K562 (cell line): ENCODE measurements around the gene SLC28A1. TPM values are rescaled to one million over a fixed set of nuclear protein-coding genes. Genes with fewer than 3 reads are reported as not detected.
A peak's percentile ranks its signal among the peaks of the same experiment; 100 is the strongest.

Experiments used
- ADNP ChIP-seq: fragments of 200-800 bp; sonication (Bioruptor generic); IDR thresholded peaks from 2 replicates; pipeline ENCODE4 v1.6.1; 2016; ENCODE audit warnings: missing genetic modification characterization, missing compliant biosample characterization
- ASH1L ChIP-seq: fragments of 450-650 bp; IDR thresholded peaks from 2 replicates; pipeline ENCODE4 v1.6.1; 2018; ENCODE audit warnings: borderline replicate concordance, mild to moderate bottlenecking, low read depth; ENCODE audit not compliant: partially characterized antibody
- EWSR1 ChIP-seq: fragments of 450-650 bp; IDR thresholded peaks from 2 replicates; pipeline ENCODE4 v1.6.1; 2018; ENCODE audit warnings: borderline replicate concordance, mild to moderate bottlenecking, low read depth, moderate library complexity; ENCODE audit not compliant: partially characterized antibody
- FOXA1 ChIP-seq: fragments of 450-650 bp; IDR thresholded peaks from 2 replicates; pipeline ENCODE4 v1.6.1; 2016; ENCODE audit warnings: mild to moderate bottlenecking, borderline replicate concordance
- HOMEZ ChIP-seq: fragments of 250-450 bp; sonication (Bioruptor Pico); IDR thresholded peaks from 2 replicates; pipeline ENCODE4 v1.4.0; 2020; ENCODE audit warnings: mild to moderate bottlenecking, moderate library complexity
- MXI1 ChIP-seq: IDR thresholded peaks from 2 replicates; pipeline ENCODE4 v1.6.1; 2011; ENCODE audit warnings: low read depth, mild to moderate bottlenecking, improper control_type of control experiment, low read length
- POLR2H ChIP-seq: IDR thresholded peaks from 2 replicates; pipeline ENCODE4 v1.6.1; 2016; ENCODE audit warnings: missing genetic modification characterization, low read depth, mild to moderate bottlenecking, control low read depth, missing compliant biosample characterization, moderate library complexity
- POLR3A ChIP-seq: IDR thresholded peaks from 2 replicates; pipeline ENCODE4 v1.6.1; 2011; ENCODE audit warnings: borderline replicate concordance, mild to moderate bottlenecking, moderate library complexity; ENCODE audit not compliant: insufficient read length, insufficient read depth; ENCODE audit errors: extremely low read depth
- PTTG1 ChIP-seq: fragments of 450-650 bp; IDR thresholded peaks from 2 replicates; pipeline ENCODE4 v1.6.1; 2016; ENCODE audit warnings: low read depth, mild to moderate bottlenecking, missing genetic modification characterization, missing compliant biosample characterization
- RBM25 ChIP-seq: fragments of 200-400 bp; formaldehyde crosslinking; IDR thresholded peaks from 2 replicates; pipeline ENCODE4 v1.6.1; 2018; ENCODE audit warnings: low read length, low read depth, moderate library complexity; ENCODE audit not compliant: severe bottlenecking
- RCOR1 ChIP-seq, 2 experiments: IDR thresholded peaks; 2 replicates each; pipeline ENCODE4 v1.6.1; 2012; ENCODE audit warnings: low read depth in 2 of 2, low read length in 2 of 2, borderline replicate concordance in 1 of 2, improper control_type of control experiment in 1 of 2
- SREBF2 ChIP-seq: sonication (generic); formaldehyde crosslinking; IDR thresholded peaks from 2 replicates; pipeline ENCODE4 v1.4.0; 2020; ENCODE audit warnings: mild to moderate bottlenecking, missing genetic modification reagents
- TBL1XR1 ChIP-seq, 2 experiments: IDR thresholded peaks; 2 replicates each; pipeline ENCODE4 v1.6.1; 2012; ENCODE audit warnings: improper control_type of control experiment in 2 of 2, low read length in 2 of 2, mild to moderate bottlenecking in 1 of 2
- ZBTB33 ChIP-seq: sonication (generic); formaldehyde crosslinking; IDR thresholded peaks from 2 replicates; pipeline ENCODE4 v1.8.1; 2023; ENCODE audit warnings: mild to moderate bottlenecking, missing genetic modification reagents
- ZNF146 ChIP-seq: IDR thresholded peaks from one replicate; pipeline ENCODE4 v1.6.1; 2018; ENCODE audit warnings: missing compliant biosample characterization; ENCODE audit not compliant: unreplicated experiment
- ZNF408 ChIP-seq: fragments of 250-450 bp; sonication (Bioruptor Pico); IDR thresholded peaks from 2 replicates; pipeline ENCODE4 v1.4.0; 2020; ENCODE audit warnings: low read depth, mild to moderate bottlenecking, moderate library complexity
- ZNF507 ChIP-seq: conservative IDR thresholded peaks from 2 replicates; pipeline ENCODE4 v1.6.1; 2017; ENCODE audit warnings: missing genetic modification characterization, missing compliant biosample characterization
- ZNF830 ChIP-seq: fragments of 250-450 bp; sonication (Bioruptor Pico); IDR thresholded peaks from 2 replicates; pipeline ENCODE4 v1.5.0; 2021; ENCODE audit warnings: mild to moderate bottlenecking
- polyA plus RNA-seq, 8 experiments: library from polyadenylated mRNA; depleted of rRNA in 4 of 8; stranded (reverse) in 5 of 8; unstranded in 3 of 8; fragments of >200 nt; fragmentation: Nextera tagmentation in 2 of 8; fragmentation: Illumina TruSeq in 1 of 8; extraction: Ambion mirVana in 2 of 8; extraction: Trizol in 1 of 8; gene quantifications; 2 replicates each; pipeline versions ENCODE4 v1.2.1 to v1.2.3, GENCODE V29; 2011 to 2014; ENCODE audit warnings: inconsistent platforms in 1 of 8, missing spikeins in 1 of 8
- total RNA-seq, 7 experiments: library from RNA; depleted of rRNA in 6 of 7; stranded (reverse); fragments of >200 nt in 6 of 7; fragmentation: Illumina TruSeq in 2 of 7; extraction: Trizol in 2 of 7; gene quantifications; 2 replicates each; pipeline versions ENCODE4 v1.2.1 to v1.2.3, GENCODE V29; 2011 to 2021; ENCODE audit warnings: low replicate concordance in 1 of 7
- TF ChIP-seq, protein P1 (sequence below): fragments of 250-450 bp; sonication (Bioruptor Pico); IDR thresholded peaks from 2 replicates; pipeline ENCODE4 v1.5.0; 2021; ENCODE audit warnings: mild to moderate bottlenecking, borderline replicate concordance
- TF ChIP-seq, protein P2 (sequence below): fragments of 250-450 bp; sonication (Bioruptor Pico); IDR thresholded peaks from 2 replicates; pipeline ENCODE4 v1.5.0; 2021

The SLC28A1 gene
- total and polyA plus RNA-seq, 9 of the 15 experiments (the other 6 are each of a cell fraction or from before 2014, with no cell fraction given) = 0.04 TPM; not detected in 8

DNA sequence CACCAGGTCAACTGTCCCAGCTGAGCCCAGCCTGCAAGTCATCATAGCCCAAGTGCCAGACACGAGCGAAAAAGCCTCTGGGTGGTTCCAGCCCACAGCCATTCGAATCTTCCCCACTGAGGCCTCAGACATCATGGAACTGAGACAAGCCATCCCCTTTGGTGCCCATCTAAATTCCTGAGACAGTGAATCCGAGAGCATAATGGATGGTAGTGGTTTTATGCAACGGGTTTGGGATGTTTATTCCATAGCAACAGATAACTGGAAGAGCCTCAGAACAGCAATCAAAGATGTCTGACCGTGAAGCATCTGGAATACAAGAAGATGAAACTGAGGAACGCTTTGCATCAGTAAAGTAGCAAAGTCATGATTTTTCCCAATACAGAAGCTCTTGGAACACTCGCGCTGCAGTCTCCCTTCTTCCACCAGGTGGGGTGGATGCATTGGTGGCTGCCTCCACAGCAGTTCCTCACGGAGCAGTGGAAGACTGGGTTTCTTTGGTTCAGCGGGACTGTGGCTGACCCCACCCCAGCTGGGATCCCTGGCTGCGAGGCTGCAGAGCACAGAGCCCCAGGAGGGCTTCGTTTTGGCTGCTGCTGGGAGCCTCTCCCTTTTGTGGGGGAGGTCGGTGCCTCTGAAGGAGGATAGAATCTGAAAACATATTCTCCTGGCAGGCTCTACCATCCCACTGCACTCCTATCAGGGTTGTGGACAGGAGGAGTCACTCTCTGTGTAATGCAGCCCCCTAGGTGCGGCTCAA lies 70.8 kb downstream of the SLC28A1 start (continued):
- TF ChIP-seq, protein P1, sequence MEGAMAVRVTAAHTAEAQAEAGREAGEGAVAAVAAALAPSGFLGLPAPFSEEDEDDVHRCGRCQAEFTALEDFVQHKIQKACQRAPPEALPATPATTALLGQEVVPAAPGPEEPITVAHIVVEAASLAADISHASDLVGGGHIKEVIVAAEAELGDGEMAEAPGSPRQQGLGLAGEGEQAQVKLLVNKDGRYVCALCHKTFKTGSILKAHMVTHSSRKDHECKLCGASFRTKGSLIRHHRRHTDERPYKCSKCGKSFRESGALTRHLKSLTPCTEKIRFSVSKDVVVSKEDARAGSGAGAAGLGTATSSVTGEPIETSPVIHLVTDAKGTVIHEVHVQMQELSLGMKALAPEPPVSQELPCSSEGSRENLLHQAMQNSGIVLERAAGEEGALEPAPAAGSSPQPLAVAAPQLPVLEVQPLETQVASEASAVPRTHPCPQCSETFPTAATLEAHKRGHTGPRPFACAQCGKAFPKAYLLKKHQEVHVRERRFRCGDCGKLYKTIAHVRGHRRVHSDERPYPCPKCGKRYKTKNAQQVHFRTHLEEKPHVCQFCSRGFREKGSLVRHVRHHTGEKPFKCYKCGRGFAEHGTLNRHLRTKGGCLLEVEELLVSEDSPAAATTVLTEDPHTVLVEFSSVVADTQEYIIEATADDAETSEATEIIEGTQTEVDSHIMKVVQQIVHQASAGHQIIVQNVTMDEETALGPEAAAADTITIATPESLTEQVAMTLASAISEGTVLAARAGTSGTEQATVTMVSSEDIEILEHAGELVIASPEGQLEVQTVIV = no peak
- TF ChIP-seq POLR2H (tag) (no peak), ASH1L (no peak), EWSR1 (no peak), FOXA1 (no peak), RCOR1 (IDR thresholded peaks at IDR 0.05; ENCODE audit: borderline replicate concordance in 1 of 2, low read depth in 2 of 2, low read length in 2 of 2) (peak in 1 of 2 experiments; percentile 67; a peak in 2 of 4 replicates), ZNF408 (no peak), SREBF2 (CRISPR knock-in tag) (no peak), ZNF830 (CRISPR knock-in tag) (no peak), ZNF507 (tag) (no peak), TBL1XR1 (IDR thresholded peaks at IDR 0.05; ENCODE audit: low read length in 2 of 2) (no peak), POLR3A (no peak), HOMEZ (no peak), ADNP (no peak), ZBTB33 (CRISPR knock-in tag) (no peak), RBM25 (no peak), ZNF146 (CRISPR knock-in tag) (no peak), MXI1 (no peak), PTTG1 (no peak)
- TF ChIP-seq, protein P2, sequence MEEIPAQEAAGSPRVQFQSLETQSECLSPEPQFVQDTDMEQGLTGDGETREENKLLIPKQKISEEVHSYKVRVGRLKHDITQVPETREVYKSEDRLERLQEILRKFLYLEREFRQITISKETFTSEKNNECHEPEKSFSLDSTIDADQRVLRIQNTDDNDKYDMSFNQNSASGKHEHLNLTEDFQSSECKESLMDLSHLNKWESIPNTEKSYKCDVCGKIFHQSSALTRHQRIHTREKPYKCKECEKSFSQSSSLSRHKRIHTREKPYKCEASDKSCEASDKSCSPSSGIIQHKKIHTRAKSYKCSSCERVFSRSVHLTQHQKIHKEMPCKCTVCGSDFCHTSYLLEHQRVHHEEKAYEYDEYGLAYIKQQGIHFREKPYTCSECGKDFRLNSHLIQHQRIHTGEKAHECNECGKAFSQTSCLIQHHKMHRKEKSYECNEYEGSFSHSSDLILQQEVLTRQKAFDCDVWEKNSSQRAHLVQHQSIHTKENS (CRISPR knock-in tag) = no peak
